ENCODE measurements around the gene NAV3. TPM values are rescaled to one million over a fixed set of nuclear protein-coding genes. Genes with fewer than 3 reads are reported as not detected.
A peak's percentile ranks its signal among the peaks of the same experiment; 100 is the strongest.

Gene NAV3
- total RNA-seq, 1 experiment from 2014 or later, result 18.0 TPM

DNA sequence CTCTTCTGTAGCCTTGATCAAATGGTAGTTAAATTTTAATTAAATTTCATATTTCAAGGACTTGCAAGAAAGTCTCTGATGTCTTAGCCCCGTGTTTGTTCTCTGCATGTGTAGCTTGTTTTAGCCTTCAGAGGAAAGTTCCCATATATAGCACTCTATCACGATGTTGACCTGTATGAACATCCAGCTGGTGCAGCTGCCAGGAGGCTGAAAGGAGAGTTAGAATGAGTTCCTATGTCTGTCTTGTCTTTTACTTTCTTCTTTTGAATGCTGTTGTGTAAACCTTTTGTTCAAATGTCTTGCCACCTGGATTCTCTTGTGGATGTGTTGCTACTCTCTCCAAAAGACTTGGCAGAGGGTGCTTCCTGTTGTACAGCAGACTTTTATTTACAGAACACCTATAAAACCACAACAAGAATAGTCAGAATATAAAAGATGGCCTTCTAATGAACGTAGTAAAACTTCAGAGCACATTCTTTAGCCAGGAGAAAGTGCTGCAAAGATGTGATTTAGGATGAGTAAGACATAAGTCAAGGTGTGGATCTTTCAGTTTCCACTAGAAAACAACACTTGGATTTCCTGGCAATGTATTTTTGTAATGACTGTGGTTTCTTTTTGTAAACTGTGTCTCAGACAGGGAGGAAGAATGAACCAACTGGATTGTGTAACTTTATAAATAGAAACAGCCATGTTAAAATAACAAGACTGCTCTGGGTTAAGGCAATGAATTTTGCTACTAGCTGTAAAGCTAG is 17.2 kb downstream of the NAV3 start:
- H3K27ac ChIP-seq (ENCODE audit: low read depth, low read length, poor library complexity, severe bottlenecking), result peak overlapping the region; percentile 21

DNA sequence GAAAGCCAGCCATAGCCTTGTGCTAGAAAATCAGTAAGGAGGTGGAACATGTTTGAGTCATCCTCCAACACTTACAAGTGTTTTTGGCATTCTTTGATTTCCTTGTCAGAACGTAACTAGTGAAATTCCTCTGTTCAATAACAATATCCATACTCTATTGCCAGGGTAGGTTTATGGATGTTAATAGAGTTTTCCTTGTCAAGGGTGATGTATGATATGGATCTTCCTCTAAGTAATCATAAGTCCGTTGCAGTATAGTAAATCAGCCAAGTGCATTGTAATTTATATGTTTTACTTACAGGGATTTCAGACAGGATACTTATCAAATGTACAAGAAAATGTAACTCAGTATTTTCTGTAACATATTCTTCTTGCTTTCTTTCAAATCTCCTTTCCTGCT is 19.4 kb downstream of the NAV3 start:
- H3K27me3 ChIP-seq (replicated peaks; ENCODE audit: insufficient read depth, low read depth, low read length, poor library complexity), result no peaks in the 10 kb centered on the region
- ChIA-PET CTCF (no interaction called here), POLR2A (ENCODE audit: low non-redundant PET) (no interaction called here)
- H3K4me3 ChIP-seq (ENCODE audit: low read depth, low read length, poor library complexity, severe bottlenecking), result no peak overlapping the region
- no peaks in the 10 kb centered on the region for H3K36me3 ChIP-seq (ENCODE audit: insufficient read depth, low read length, poor library complexity, severe bottlenecking)
- DNase-seq (ENCODE audit: low spot score), result no peak
- no peak overlapping the region for H3K27ac ChIP-seq (ENCODE audit: low read depth, low read length, poor library complexity, severe bottlenecking)
- TF ChIP-seq, protein P1, sequence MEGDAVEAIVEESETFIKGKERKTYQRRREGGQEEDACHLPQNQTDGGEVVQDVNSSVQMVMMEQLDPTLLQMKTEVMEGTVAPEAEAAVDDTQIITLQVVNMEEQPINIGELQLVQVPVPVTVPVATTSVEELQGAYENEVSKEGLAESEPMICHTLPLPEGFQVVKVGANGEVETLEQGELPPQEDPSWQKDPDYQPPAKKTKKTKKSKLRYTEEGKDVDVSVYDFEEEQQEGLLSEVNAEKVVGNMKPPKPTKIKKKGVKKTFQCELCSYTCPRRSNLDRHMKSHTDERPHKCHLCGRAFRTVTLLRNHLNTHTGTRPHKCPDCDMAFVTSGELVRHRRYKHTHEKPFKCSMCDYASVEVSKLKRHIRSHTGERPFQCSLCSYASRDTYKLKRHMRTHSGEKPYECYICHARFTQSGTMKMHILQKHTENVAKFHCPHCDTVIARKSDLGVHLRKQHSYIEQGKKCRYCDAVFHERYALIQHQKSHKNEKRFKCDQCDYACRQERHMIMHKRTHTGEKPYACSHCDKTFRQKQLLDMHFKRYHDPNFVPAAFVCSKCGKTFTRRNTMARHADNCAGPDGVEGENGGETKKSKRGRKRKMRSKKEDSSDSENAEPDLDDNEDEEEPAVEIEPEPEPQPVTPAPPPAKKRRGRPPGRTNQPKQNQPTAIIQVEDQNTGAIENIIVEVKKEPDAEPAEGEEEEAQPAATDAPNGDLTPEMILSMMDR (conservative IDR thresholded peaks at IDR 0.05; ENCODE audit: low read depth, low read length), result no peak
- no peak for TF ChIP-seq EZH2 (IDR thresholded peaks at IDR 0.05; ENCODE audit: borderline replicate concordance, low read depth, low read length, poor library complexity, severe bottlenecking)
- no TSS peak for BruUV-seq (replicated peaks)
- peaks cover 30% of the 10 kb centered on the region for H3K4me1 ChIP-seq (ENCODE audit: insufficient read depth, low read length, poor library complexity, severe bottlenecking)
- intact Hi-C loops (cut with micrococcal nuclease; ENCODE audit: unreplicated experiment), result no loop called here
- no peaks in the 10 kb centered on the region for H3K9me3 ChIP-seq (ENCODE audit: low read depth, low read length, poor library complexity, severe bottlenecking)

More for the DNA sequence above, 17.2 kb downstream of the NAV3 start:
- DNase-seq (ENCODE audit: low spot score), result no peak
- Histone ChIP-seq H3K9me3 (ENCODE audit: low read depth, low read length, poor library complexity, severe bottlenecking) (no peaks in the 10 kb centered on the region), H3K36me3 (ENCODE audit: insufficient read depth, low read length, poor library complexity, severe bottlenecking) (no peaks in the 10 kb centered on the region), H3K4me3 (ENCODE audit: low read depth, low read length, poor library complexity, severe bottlenecking) (no peak overlapping the region), H3K4me1 (ENCODE audit: insufficient read depth, low read length, poor library complexity, severe bottlenecking) (peaks cover 30% of the 10 kb centered on the region), H3K27me3 (replicated peaks; ENCODE audit: insufficient read depth, low read depth, low read length, poor library complexity) (no peaks in the 10 kb centered on the region)
- intact Hi-C loops (cut with micrococcal nuclease; ENCODE audit: unreplicated experiment), result no loop called here
- ChIA-PET POLR2A (ENCODE audit: low non-redundant PET) (no interaction called here), CTCF (no interaction called here)
- no peak for TF ChIP-seq EZH2 (IDR thresholded peaks at IDR 0.05; ENCODE audit: borderline replicate concordance, low read depth, low read length, poor library complexity, severe bottlenecking)
- TF ChIP-seq, protein P1 (conservative IDR thresholded peaks at IDR 0.05; ENCODE audit: low read depth, low read length), result no peak
- BruUV-seq (replicated peaks), result no TSS peak

DNA sequence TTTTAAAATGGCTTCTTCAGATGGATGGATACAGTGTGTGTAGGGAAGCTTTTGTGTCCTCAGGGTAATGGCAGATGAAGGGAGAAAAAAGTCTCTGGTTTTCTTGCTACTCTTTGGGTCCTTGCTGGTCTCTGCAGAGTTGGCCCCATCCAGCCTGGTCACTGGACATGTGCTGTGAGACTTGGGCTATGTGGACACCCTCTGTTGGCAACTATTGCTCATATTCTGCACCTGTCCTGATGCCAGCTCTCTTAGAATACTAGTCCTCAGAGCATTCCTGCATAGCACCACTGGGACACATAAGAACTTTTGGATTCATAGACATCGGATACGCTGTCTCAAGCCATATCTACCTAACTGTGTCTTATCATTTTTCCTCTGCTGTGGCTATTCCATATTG is 20.0 kb downstream of the NAV3 start:
- H3K27me3 ChIP-seq (replicated peaks; ENCODE audit: insufficient read depth, low read depth, low read length, poor library complexity), result no peaks in the 10 kb centered on the region
- peaks cover 27% of the 10 kb centered on the region for H3K4me1 ChIP-seq (ENCODE audit: insufficient read depth, low read length, poor library complexity, severe bottlenecking)
- no TSS peak for BruUV-seq (replicated peaks)
- TF ChIP-seq, protein P1 (conservative IDR thresholded peaks at IDR 0.05; ENCODE audit: low read depth, low read length), result no peak
- TF ChIP-seq EZH2 (IDR thresholded peaks at IDR 0.05; ENCODE audit: borderline replicate concordance, low read depth, low read length, poor library complexity, severe bottlenecking), result no peak
- intact Hi-C loops (cut with micrococcal nuclease; ENCODE audit: unreplicated experiment), result no loop called here
- ChIA-PET POLR2A (ENCODE audit: low non-redundant PET) (no interaction called here), CTCF (no interaction called here)
- no peak overlapping the region for H3K27ac ChIP-seq (ENCODE audit: low read depth, low read length, poor library complexity, severe bottlenecking)
- no peaks in the 10 kb centered on the region for H3K9me3 ChIP-seq (ENCODE audit: low read depth, low read length, poor library complexity, severe bottlenecking)
- no peak for DNase-seq (ENCODE audit: low spot score)
- no peaks in the 10 kb centered on the region for H3K36me3 ChIP-seq (ENCODE audit: insufficient read depth, low read length, poor library complexity, severe bottlenecking)
- no peak overlapping the region for H3K4me3 ChIP-seq (ENCODE audit: low read depth, low read length, poor library complexity, severe bottlenecking)

Measured in A673 (cell line).